GM18498 (cell line): ENCODE data around the gene DGCR6L.
"Not testable (repeated sequence)": the region's sequence is repeated elsewhere in the genome, so short reads cannot be mapped to it uniquely, and the experiment has no call there.

Experiments
- ATAC-seq: cut with Tn5 transposase; IDR thresholded peaks from one replicate; pipeline ENCODE4 v1.9.1; 2021; ENCODE audit warnings: mild to moderate bottlenecking, moderate library complexity; ENCODE audit not compliant: unreplicated experiment

The DGCR6L gene

DNA sequence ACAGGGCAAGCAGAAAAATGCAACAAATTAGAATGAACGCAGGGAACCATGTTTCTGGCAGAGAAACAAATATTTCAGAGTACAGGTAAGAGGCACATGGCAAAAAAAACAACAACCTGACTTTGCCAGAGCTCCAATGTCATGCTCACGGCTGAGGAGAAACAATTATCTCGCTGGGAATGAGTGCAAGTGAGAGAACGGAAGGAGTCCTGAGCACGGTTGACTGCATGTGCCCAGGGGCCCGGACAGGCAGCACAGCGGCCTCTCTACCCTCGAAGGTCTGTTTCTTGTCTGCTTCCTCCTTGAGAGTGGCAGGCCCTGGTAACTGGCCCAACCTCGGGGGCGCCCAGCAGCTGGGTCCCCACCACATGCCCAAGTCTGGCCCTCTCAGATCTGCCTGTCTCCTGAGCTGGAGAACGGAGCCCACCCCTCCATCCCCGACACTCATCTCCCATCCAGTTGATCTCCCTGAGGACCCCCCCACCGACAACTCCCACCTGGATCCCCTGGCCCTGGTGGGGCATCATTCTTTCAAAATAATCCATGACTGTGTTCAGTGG is 27.1 kb downstream of the DGCR6L start:
- ATAC-seq = no peak

DNA sequence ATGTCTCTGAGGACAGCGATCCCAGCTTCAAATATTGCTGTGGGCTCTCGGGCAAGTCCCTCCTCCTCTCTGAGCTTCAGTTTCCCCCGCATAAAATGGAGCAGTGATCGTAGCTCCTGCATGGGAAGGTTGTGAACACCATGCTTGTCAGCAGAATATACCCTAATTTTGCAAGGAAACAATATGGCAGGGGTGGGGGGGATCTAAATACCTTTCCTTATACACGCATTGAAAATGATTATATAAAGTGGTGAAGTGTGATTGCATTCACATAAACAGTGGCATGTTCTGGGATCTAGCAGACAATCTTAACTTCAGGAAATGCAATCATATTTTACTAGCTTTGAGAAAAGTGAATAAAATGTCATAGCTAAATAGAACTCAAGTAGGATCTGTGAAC is 27.8 kb downstream of the DGCR6L start:
- no peak for ATAC-seq

DNA sequence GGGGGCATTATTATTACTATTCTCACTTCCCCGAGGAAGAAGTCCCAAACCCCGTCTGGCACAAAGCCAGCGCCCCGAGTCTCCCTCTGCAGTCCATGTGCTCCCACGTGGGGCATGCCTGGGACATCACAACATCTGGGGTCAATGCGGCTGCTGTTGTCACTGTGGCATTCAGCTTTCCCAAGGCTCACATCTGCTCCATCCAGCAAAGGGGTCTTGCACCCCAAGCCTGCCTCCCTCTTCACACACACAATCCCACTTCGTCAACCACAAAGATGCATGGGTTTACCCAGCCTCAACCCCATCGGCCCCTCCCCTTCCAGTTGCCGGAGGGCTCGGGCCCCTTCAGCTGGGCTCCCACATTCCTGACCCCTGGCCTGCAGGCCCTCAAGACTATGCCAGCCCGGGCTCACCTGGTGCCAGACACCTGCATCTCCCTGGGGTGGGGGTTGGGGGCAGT is 28.2 kb downstream of the DGCR6L start:
- ATAC-seq = no peak

DNA sequence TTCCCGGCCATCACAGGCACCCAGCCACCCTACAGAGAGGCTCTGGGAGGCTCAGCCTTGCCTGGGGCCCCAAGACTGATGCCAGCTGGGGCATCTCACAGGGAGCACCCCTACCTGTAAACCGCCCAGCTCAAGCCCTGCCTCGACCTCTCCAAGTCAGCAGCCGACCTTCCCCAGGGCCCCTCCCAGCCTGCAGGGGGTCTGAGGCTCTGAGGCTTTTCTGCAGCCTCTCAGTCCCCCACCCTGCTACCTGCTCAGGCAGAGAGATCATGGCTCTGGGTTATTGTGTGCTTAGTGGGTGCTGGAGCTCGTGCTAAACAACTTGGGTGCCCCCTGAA is 28.6 kb downstream of the DGCR6L start:
- no peak for ATAC-seq

DNA sequence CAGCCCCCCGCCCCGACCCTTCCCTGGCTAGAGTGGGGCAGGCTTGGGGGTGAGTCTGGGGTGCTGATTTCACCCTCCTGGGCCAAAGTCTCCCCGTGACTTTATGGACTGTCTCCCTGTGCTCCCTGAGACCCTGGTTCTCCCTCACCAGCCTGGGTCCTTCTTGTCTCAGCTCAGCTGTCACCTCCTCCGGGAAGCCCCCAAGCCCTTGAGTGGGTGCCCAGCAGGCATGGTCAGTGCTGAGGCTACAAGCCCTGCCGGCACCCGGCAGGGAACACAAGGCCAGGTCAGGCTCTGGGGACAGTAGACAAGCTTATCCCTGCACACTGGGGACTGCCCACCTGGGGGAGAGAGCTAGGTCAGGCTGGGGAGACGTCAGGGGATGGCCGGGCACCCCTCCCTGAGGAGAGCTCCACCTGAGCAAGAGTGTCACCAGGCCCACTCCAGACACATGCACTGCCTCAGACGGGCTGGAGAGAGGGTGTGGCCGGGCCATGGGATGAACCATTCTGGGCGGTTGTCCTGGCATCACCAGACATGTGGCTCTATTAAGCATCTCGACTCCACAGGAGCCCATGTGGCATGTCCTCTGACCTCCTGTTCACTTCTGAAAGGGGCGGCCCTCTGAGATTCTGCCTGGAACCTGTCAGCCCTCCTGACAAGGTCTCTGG is 29.1 kb downstream of the DGCR6L start:
- no peak for ATAC-seq

DNA sequence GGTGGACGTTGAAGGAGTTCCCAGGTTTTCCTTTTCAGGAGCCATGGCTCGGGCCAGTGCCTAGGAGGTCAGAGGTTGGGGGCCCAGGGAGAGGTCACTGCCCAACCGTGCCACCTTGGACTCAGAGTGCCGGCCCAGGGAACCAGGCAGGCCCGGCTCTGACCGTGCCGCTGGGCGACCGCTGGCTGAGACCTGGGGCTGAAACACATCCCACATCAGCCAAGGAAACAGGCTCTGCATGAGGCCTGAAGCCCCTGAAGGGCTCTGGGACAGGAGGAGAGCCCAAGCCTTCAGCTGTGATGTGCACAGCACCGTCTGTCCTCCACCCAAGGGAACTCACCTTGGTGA is 29.8 kb downstream of the DGCR6L start:
- ATAC-seq = no peak

DNA sequence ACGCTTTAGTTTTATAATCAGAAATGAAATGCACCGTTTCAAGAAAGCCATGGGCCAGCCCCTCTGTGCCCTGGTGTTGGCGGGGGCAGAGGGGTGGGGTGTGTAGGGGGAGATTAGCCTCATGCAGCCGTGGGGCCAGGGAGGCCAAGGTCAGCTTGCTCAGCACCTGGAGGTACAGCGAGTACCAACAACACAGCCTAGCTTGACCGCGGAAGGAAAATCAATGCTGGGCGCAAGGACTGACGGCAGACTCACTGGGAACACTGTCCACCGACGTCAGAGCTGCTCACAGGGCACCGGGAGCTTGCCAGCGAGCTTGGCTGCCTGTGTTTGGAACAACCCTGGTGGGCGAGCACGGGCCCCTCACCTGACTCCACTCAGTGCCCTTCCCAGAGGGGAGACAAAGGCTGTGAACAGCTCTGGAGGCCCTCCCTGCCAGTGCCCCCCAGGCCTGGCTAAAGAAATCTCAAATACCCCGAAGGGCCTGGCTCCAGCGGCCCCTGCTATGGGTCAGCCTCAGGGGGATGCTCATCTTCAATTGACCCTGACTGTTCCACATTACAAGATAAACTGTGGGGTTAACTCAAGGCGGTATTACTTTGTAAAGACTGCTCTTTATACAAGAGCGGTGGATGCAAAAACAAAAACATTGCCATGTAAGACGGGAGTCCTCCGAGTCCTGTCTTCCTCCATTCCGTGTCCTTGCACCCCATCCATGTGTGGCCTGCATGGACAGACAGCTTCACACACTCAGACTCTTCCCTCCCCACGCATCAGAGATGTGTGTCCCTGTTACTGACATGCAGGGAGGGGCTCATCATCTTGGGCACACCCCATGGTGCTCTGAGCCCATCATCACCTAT is 30.4 kb downstream of the DGCR6L start:
- not testable (repeated sequence) for ATAC-seq

DNA sequence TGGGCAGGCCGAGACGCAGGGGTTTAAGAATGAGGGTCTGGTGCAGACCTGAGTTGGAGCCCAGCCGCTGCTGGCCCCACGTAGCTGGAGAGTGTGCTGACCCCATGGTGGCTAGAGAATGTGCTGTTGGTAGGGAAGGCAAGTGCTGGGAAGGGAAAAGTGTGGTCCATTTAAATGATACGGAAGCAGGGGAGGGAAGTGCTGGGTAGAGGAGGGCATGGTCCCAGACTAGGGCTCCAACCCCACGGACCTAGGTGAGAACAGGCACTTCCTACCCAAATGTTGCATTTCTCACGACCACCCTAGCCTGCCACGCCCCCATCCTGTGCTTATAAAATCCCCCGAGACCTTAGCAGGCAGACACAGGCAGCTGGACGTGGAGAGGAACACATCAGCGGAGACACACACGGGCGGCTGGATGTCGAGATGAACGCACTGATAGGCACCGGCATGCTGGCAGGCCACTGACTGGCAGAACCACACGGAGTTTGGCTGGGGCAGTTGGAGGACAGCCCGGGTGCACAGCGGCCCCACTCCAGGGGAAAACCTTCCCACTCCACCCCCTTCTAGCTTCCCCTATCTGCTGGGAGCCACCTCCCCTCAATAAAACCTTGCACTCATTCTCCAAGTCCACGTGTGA is 33.0 kb downstream of the DGCR6L start:
- not testable (repeated sequence) for ATAC-seq

DNA sequence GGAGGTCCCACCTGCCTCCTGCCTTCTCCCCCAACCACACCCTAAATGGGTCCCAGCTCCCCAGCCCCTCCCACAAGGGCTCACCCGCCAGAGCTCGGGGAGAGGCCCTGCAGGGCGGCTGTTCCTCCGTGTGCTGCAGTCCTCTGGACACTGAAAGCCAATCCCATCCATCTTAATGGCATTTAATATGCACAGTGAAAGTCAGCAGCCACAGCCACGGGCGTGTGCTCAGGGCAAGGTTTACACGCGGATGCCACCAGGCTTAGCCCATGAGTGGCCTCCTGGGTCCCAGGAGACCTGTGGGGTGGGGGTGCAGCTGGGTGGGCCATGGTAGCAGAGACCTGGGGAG is 33.6 kb downstream of the DGCR6L start:
- not testable (repeated sequence) for ATAC-seq

DNA sequence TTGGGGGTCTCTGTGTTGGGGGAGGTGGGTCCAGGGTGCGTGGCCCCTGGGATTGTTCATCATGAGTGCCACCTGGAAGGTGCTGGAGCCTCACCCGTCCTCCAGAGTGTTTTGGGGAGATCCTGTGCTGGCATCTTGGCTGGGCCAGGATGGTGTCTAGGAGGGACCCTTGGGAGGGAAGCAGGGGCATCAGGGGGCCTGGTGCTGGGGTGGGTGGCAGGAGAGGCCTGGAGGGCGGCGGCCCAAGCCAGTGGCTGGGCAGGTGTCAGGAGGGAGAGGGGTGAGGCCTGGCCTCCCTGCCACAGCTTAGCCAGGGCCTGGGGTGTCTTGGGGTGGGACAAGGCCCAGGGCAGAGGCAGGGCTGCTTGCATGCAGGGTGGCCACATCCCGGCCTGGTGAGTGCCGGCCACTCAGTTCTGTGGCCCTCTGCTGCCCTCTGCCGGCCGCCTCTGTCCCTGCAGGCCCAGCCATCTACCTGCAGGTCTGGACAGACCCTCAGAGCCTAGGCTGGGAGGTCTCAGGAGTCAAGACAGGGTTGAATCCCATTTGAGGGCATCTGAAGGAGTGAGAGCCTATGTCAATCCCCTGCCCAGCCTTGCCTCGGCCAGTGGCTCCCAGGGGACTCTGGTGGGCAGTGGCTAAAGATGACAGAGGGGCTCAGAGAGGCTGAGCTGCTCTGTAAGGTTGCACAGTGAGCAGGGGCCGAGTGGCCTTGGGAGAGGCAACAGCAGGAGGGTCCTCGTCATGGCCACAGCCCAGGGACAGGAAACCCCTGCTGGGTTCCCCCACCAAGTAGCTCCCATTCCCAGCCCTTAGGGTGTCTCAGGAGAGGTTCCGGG is 34.2 kb downstream of the DGCR6L start:
- not testable (repeated sequence) for ATAC-seq

DNA sequence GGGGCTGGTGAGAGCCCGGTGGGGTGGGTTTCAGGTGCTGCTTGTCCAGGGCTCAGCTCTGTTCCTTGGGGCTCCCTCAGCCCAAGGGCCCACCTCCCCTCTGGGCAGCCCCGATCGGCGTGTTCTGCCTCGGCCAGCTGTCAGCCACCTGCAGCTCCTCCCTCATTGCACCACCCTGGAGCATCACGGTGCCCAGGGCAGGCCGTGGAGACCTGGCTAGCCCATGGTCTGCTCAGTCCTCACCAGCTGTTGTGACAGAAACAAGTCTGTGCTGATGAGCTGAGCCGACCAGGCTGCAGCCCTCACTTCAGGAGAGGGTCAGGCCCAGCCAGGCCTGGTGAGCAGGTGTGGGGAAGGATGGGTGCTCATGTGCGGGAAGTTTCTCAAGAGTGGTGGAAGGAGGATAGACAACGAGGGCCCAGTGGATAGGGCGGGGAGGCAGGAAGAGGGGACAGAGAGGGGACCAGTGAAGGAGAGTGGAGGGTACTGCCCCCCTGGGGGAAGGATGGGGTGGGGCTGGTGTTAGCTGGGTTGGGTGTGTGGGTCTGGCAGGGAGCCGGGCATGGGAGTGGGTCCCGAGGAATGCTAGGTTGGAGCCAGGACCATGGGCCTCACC is 35.3 kb downstream of the DGCR6L start:
- ATAC-seq = no peak

DNA sequence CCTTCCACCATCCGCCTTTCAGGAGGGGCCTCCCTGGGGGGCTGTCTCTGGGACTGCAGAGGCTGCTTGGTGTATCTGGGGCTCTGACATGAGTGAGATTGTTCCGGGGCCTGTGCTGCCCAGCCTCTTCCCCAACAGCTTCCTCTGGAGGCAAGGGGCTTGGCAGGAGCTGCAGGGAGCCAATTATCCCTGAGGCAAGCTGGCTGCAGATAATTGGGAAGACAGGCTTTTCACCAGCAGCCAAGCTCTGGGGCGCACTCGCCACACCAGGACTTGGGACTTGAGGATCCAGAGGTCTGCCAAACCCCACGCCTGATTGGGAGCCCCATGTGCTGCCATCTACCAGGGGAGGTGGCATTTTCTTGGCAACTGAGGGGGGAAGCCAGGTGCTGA is 36.2 kb downstream of the DGCR6L start:
- ATAC-seq = no peak

DNA sequence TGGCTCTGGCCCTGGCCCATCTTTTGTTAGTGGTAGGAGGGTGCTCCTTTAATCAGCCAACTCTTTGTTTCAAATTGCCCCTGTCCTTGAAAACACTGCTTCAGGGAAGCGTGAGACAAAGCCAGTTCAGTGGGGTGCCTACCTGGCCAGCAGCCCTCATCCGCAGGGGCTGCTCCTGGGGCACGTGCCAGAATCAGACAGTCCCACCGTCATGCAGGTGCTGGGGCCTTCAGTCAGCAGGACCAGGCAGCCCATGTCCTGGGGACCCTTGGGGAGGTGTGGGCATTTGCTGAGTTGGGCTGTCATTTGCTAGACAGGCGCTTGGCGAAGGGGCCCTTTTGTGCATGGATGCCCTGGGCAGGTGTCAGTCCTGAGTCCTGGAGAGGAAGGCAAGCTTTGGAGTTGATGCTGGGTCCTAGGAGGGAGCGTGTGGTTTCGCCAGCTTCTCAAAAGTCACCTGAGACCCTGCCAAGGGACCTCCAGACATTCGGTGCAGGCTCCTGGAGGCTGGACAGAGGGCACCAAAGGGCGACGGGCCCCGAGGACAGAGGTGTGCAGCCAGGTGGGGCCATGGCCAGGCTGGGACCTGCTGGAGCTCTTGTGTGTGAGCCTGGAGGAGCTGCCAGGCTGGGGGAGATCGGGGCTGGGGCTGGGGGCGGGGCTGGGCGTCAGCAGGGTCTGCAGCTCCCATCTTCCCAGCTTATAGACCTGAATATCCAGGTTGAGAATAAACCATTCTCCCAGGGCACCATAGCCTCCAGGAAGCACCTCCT is 36.8 kb downstream of the DGCR6L start:
- no peak for ATAC-seq

DNA sequence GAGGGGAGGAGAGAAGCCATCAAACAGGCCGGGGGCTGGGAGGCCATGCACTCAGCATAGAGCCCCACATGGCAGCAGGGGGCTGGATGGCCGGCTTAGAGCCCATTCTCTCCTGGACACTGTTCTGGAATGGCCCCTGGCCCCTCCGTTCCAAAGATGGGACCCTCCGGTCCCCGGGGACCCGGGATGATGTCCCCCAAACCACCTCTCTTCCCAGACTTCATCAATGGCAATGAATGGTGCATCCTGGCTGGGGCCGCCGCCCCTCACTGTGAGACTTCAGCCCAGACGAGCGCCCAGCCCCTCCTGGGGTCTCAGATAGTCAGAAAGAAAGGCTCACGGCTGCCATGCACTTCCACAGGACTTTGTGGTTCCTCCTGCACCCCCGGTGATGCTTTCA is 38.0 kb downstream of the DGCR6L start:
- ATAC-seq = no peak

DNA sequence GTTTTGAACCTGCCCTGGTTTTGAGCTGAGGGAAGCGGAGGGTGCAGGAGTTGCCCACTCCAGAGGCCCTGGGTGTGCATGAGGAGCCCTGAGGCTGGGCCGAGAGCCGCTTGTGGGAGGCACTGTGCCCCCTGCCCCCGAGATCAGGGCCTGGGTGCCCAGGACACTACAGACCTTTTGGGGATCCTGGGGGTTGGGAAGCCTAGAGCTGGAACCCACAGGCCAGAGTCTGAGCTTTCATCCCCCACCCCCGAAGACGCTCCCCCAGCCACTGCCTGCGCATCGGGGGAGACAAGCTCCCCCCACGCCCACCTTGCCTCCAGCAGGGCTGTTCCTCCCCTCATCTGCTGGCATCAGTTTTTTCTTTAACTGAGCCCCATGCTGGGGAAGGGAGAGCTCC is 38.4 kb downstream of the DGCR6L start:
- not testable (repeated sequence) for ATAC-seq

DNA sequence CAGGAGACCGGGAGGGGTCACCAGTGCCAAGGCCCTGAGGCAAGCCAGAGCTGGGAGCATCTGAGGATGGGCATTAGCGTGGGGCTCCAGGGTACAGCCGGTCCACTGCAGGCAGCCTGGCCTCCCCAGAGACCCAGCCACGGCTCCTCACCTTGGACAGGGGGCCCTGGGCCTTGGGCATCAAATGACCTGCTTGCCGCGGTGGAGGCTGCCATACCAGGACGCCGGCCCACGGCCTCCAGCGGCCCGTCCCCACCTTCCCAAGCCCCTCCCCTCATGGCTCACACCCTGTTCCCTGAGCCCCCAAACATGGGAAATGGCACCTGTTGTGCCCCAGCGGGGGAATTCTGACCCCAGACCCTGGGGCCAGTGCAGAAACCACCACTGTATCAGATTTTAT is 39.0 kb downstream of the DGCR6L start:
- no peak for ATAC-seq

DNA sequence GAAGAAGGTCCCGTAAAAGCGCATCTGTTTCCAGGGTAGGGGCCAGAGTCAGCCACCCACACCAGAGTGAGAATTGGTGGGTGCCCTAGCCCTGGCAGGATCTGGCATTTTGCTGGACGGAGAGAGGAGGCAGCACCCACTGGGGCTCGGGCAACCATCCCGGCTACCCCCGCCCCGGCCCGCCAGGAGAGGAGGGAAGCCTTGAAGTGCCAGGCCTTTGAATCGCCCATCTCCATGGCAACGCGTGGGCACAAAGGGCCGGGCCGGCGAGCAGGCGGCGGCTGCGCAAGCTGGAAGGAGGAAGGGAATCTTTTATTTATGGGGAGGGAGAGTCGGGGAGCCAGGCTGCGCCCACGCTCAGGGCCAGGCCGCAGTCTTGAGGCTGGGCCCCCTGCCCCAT is 39.7 kb downstream of the DGCR6L start:
- not testable (repeated sequence) for ATAC-seq

DNA sequence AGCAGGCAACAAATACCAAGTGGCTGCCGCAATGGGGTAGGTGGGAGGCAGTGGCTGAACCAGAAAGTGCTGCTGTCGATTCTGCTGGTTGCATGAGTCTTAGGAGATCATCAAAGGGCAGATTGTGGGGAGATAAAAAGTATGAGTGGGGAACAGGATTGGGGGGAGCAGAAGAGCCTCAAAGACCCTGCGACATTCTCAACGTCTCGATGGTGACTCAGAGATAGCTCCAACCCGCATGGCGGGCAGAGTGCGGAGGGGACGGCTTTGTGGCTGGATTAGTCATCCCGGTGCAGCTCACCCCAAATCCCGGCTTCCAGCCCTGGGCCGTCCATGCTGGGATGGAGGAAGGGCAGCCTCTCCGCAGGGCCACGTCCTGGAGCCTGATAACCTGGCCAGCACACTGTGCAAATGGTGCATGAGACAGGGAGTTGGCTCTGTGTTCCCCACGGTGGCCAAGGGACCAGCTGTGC is 40.2 kb downstream of the DGCR6L start:
- ATAC-seq = no peak

DNA sequence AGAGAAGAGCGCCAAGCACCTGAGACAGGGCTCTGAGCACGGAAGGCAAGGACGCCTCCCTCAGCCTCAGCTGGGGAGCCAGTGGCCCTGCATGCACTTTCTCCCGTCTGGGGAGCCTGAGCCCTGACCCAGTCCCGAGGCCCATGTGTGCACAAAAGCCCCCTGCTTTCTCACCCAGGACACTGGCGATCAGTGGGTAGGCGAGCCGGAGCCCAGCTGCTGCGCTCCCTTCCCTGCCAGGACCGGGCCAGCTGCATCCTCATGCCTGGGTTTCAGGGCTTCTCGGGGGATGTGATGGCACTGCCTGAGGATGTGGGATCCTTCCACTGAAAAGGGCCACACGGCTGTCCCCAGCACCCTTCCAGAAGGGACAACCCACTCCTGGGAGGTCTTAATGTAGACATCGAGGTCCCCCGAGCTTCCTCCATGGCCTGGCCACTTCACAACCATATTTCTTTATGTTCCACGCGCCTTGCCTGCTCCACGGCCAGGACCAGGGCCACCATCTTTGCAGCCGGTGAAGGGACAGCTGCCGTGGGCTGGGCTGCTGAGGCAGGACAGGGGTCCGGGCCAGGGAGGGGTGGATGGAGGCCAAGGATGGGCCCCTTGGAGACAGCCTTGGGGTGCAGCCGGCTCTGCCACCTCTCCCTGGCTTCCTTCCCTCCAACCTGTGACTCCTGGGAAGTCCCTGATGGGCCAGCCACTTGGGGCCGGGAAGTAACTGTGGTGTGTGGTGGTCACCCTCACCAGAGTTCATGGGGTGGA is 41.0 kb downstream of the DGCR6L start:
- ATAC-seq = not testable (repeated sequence)
